Spleen (tissue), 11 donors: Measurements from ENCODE around the gene TFDP3. TPM values are rescaled to one million over a fixed set of nuclear protein-coding genes. Genes with fewer than 3 reads are reported as not detected.

Experiments used
- DNase-seq: peaks from one replicate; pipeline ENCODE4 v3.0.0-alpha.2; 2020
- H3K27ac ChIP-seq, 8 donors: fragments of 200-600 bp; sonication (generic) in 7 of 8; 1 replicate in 4 of 8; 2 replicates in 4 of 8; pipeline versions ENCODE4 v1.5.0 to v1.8.0; 2016 to 2021; ENCODE audit warnings: inconsistent platforms in 4 of 8, mild to moderate bottlenecking in 4 of 8, moderate library complexity in 1 of 8
- H3K27me3 ChIP-seq, 7 donors: fragments of 200-600 bp; sonication (generic) in 6 of 7; replicated peaks in 1 of 7; 1 replicate in 4 of 7; 2 replicates in 3 of 7; pipeline versions ENCODE4 v1.5.0 to v1.8.0; 2016 to 2021; ENCODE audit warnings: inconsistent platforms in 3 of 7, mild to moderate bottlenecking in 1 of 7
- H3K36me3 ChIP-seq, 6 donors: fragments of 200-600 bp; sonication (generic) in 5 of 6; 1 replicate in 4 of 6; 2 replicates in 2 of 6; pipeline versions ENCODE4 v1.5.0 to v1.8.0; 2016 to 2021; ENCODE audit warnings: inconsistent platforms in 2 of 6
- H3K4me1 ChIP-seq, 6 donors: fragments of 200-600 bp; sonication (generic) in 5 of 6; 1 replicate in 3 of 6; 2 replicates in 3 of 6; pipeline versions ENCODE4 v1.5.0 to v1.8.0; 2016 to 2021; ENCODE audit warnings: inconsistent platforms in 3 of 6
- H3K4me3 ChIP-seq, 8 donors: fragments of 200-600 bp; sonication (generic) in 7 of 8; 1 replicate in 4 of 8; 2 replicates in 4 of 8; pipeline versions ENCODE4 v1.5.0 to v1.8.0; 2016 to 2021; ENCODE audit warnings: inconsistent platforms in 4 of 8, mild to moderate bottlenecking in 4 of 8, moderate library complexity in 2 of 8
- H3K9me3 ChIP-seq, 8 donors: fragments of 200-600 bp; sonication (generic) in 7 of 8; 1 replicate in 4 of 8; 2 replicates in 4 of 8; pipeline versions ENCODE4 v1.5.0 to v1.8.0; 2016 to 2021; ENCODE audit warnings: inconsistent platforms in 4 of 8
- CTCF ChIP-seq, 11 experiments: fragments of 200-600 bp in 7 of 11; fragments of 450-650 bp in 4 of 11; sonication (generic) in 4 of 11; IDR thresholded peaks in 8 of 11; conservative IDR thresholded peaks in 3 of 11; 1 replicate in 7 of 11; 2 replicates in 4 of 11; pipeline versions ENCODE4 v1.4.0 to v1.8.0; 2016 to 2021; ENCODE audit warnings: antibody characterized with exemption in 11 of 11, inconsistent platforms in 4 of 11, mild to moderate bottlenecking in 1 of 11
- POLR2A ChIP-seq, 3 donors: fragments of 450-650 bp; IDR thresholded peaks; one replicate each; pipeline ENCODE4 v1.5.1; 2017; ENCODE audit warnings: antibody characterized with exemption in 3 of 3, mild to moderate bottlenecking in 1 of 3
- POLR2AphosphoS5 ChIP-seq, 3 donors: sonication (generic); formaldehyde crosslinking; IDR thresholded peaks; one replicate each; pipeline ENCODE4 v1.5.1; 2017; ENCODE audit warnings: antibody characterized with exemption in 3 of 3
- WGBS, 5 donors: extraction: QIAGEN DNeasy Blood & Tissue Kit in 3 of 5; methylation state at CpG; one replicate each; pipeline versions ENCODE4 v1.1.5 to v1.1.7; 2013 to 2018; 5-methylcytosine and 5-hydroxymethylcytosine counted together
- intact Hi-C: fragments of 100-400 bp; cut with DNase I; formaldehyde crosslinking; loops from one replicate; pipeline ENCODE4 v1.15.0; 2023; ENCODE audit warnings: low total_unique reads
- polyA plus RNA-seq, 3 donors: library from polyadenylated mRNA; stranded (reverse); fragments of 200-250 nt; gene quantifications; one replicate each; pipeline ENCODE4 v1.2.1, GENCODE V29; 2013
- total RNA-seq, 7 donors: library from RNA; depleted of rRNA in 3 of 7; stranded (reverse); fragments of >200 nt in 3 of 7; fragmentation: NEBNext Ultra II Directional in 4 of 7; extraction: Animal tissue kit (Norgen Biotek cat#: 25700) in 4 of 7; gene quantifications; one replicate each; pipeline versions ENCODE4 v1.1.0 to v1.2.1, GENCODE V29; 2016 to 2021
- donor health status: healthy with polysubstance abuse.
- donor health status: DM: no; HTN: no; CAD: no; lungs with moderate emphysema.
- donor health status: DM: no; HTN: no; CAD: no.
- donor health status: Bipolar disorder and iron deficiency.
- donor health status: healthy.
- donor health status: DM: no; HTN: no; CAD: no.
- donor health status: DM: yes; HTN: yes; CAD: no.

Gene TFDP3
- total and polyA plus RNA-seq, 10 donors: not detected

- peaks cover 0 to 19% (median 0%) of the 10 kb centered on the region in 7 donors for H3K27me3 ChIP-seq
- no peaks in the 10 kb centered on the region for H3K9me3 ChIP-seq
- 69 to 94% (median 87%) methylated on average over 2 of the region's 2 CpGs for WGBS, 5 donors
- TF ChIP-seq POLR2A (IDR thresholded peaks at IDR 0.05) (no peak), POLR2AphosphoS5 (IDR thresholded peaks at IDR 0.05) (no peak), CTCF (IDR thresholded peaks at IDR 0.05 in 8 of 11, conservative IDR thresholded peaks at IDR 0.05 in 3 of 11) (no peak)
- no peaks in the 10 kb centered on the region for H3K36me3 ChIP-seq
- no peaks in the 10 kb centered on the region for H3K4me1 ChIP-seq
- intact Hi-C loops: no loop called here
- no peak overlapping the region for H3K4me3 ChIP-seq
- no peak overlapping the region for H3K27ac ChIP-seq
- no peak for DNase-seq
Observed at GRCh38 chrX:133183806-133184205, 34.3 kb downstream of the TFDP3 start.

GRCh38 chrX:133179500-133179899 is 38.7 kb downstream of the TFDP3 start:
- intact Hi-C loops: no loop called here
- H3K9me3 ChIP-seq: no peaks in the 10 kb centered on the region
- H3K27ac ChIP-seq: no peak overlapping the region
- DNase-seq: no peak
- peaks cover 0 to 15% (median 2%) of the 10 kb centered on the region in 7 donors for H3K27me3 ChIP-seq
- no peak for TF ChIP-seq POLR2AphosphoS5 (IDR thresholded peaks at IDR 0.05)
- TF ChIP-seq CTCF (IDR thresholded peaks at IDR 0.05 in 8 of 11, conservative IDR thresholded peaks at IDR 0.05 in 3 of 11): no peak
- TF ChIP-seq POLR2A (IDR thresholded peaks at IDR 0.05): no peak
- H3K4me1 ChIP-seq: no peaks in the 10 kb centered on the region
- no peak overlapping the region for H3K4me3 ChIP-seq
- no peaks in the 10 kb centered on the region for H3K36me3 ChIP-seq
- WGBS, 5 donors: 60 to 95% (median 73%) methylated on average over 2 to 3 of the region's 3 CpGs

- Histone ChIP-seq H3K4me3 (no peak overlapping the region), H3K9me3 (no peaks in the 10 kb centered on the region), H3K27me3 (peaks cover 0 to 12% (median 0%) of the 10 kb centered on the region in 7 donors), H3K27ac (no peak overlapping the region), H3K4me1 (no peaks in the 10 kb centered on the region), H3K36me3 (no peaks in the 10 kb centered on the region)
- TF ChIP-seq POLR2AphosphoS5 (IDR thresholded peaks at IDR 0.05): no peak
- no peak for TF ChIP-seq POLR2A (IDR thresholded peaks at IDR 0.05)
- TF ChIP-seq CTCF (IDR thresholded peaks at IDR 0.05 in 8 of 11, conservative IDR thresholded peaks at IDR 0.05 in 3 of 11): no peak
- no peak for DNase-seq
- intact Hi-C loops: no loop called here
- WGBS, 5 donors: 77 to 97% (median 88%) methylated on average over 2 of the region's 2 CpGs
Observed at GRCh38 chrX:133177202-133177601, 41.0 kb downstream of the TFDP3 start.

- Histone ChIP-seq H3K4me3 (no peak overlapping the region), H3K9me3 (no peaks in the 10 kb centered on the region), H3K4me1 (no peaks in the 10 kb centered on the region), H3K27me3 (peaks cover 0 to 11% (median 0%) of the 10 kb centered on the region in 7 donors), H3K27ac (no peak overlapping the region), H3K36me3 (no peaks in the 10 kb centered on the region)
- 65 to 88% (median 80%) methylated on average over 2 of the region's 2 CpGs for WGBS, 5 donors
- intact Hi-C loops: no loop called here
- DNase-seq: no peak
- TF ChIP-seq POLR2AphosphoS5 (IDR thresholded peaks at IDR 0.05) (no peak), POLR2A (IDR thresholded peaks at IDR 0.05) (no peak), CTCF (IDR thresholded peaks at IDR 0.05 in 8 of 11, conservative IDR thresholded peaks at IDR 0.05 in 3 of 11) (no peak)
Observed at GRCh38 chrX:133175605-133176004, 42.5 kb downstream of the TFDP3 start.
